Measurements from ENCODE around the gene RAB40A.

DNA sequence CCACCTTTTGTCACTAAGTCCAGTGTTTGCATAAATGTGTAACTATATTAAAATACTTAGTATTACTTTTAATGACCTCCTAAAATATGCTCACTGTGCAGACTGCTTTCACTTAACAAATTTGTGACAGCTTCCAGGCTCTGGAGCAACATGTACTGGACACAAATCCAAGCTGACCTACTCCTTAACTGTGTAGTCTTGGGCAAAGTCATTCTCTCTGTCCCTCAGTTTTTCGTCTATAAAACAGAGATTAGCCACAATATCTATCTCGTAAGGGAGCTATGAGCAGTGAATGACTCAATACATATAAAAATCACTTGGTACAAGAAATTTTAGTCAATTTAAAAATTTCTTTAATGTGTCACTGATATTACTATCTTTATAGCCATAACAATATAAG is 20.4 kb upstream of the RAB40A start:
- TF ChIP-seq POLR2AphosphoS5 (IDR thresholded peaks at IDR 0.05; ENCODE audit: borderline replicate concordance, low read depth, low read length): no peak
- no peak for TF ChIP-seq EZH2 (IDR thresholded peaks at IDR 0.05)
